ENCODE measurements around the gene TMEM130.
"Not testable (repeated sequence)": the region's sequence is repeated elsewhere in the genome, so short reads cannot be mapped to it uniquely, and the experiment has no call there.

The TMEM130 gene

DNA sequence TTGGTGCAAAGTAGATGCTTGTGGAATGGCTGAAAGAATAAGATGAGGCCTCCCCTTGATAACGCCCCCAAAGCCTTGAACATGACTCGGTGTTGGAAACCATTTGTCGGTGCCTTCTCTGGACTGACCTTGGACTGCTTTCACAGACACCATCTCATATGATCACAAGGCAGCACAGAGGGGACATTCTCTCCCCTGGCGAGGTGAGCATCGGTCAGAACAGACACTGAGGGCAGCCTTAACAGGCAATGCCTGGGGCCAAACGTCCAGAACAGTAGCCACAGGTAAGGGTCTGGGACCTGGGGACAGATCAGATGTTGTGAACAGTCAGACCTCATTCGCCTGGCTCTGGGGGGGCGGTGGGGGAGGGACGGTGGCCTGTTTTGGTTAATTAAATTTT is 5.7 kb upstream of the TMEM130 start:
- DNase-seq, result no peak

DNA sequence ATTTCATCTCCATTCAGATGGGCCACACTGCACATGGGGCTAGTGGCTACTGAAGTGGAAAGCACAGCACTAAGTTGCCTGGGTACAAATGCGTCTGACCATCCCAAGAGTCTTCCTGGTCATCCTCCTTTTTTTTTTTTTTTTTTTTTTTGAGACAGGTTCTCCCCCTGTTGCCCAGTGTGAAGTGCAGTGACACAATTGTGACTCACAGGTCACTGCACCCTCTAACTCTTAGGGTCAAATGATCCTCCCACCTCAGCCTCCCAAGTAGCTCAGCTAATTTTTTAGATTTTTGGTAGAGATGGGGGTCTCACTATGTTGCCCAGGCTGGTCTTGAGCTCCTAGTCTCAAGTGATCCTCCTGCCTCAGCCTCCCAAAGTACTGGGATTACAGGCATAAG is 5.1 kb upstream of the TMEM130 start:
- no peak for DNase-seq

DNA sequence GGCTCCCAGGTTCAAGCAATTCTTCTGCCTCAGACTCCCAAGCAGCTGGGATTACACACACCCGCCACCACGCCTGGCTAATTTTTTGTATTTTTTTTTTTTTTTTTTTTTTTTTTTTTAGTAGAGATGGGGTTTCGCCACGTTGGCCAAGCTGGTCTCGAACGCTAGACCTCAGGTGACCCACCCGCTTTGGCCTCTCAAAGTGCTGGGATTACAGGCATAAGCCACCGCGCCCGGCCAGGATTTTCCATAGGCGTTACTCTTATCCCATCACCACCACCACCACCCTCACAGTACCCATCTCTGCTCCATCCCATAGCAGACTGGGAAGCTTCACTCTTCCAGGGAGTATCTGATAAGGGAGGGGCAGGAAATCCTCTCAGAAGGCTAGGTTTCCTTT is 3.8 kb upstream of the TMEM130 start:
- not testable (repeated sequence) for DNase-seq

DNA sequence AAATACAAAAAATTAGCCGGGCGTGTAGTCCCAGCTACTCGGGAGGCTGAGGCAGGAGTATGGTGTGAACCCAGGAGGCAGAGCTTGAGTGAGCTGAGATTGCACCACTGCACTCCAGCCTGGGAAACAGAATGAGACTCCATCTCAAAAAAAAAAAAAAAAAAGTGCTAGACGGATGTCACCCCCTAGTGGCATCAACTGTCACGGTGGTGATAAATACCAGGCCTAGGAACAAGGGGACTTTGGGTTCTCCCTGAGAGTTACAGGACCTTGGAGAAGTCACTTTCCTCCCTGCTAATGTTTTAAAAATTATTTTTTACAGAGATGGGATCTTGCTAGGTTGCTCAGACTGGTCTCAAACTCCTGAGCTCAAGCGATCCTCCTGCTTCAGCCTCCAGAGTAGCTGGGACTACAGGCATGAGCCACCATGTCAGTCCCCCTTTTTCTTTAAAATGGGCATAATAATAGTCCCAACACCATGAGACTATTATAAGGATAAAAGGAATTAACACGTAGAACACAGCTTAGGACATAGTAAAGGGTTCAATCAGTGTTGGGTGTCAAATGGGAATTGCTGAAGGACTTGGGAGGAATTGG is 2.6 kb upstream of the TMEM130 start:
- DNase-seq, result no peak

GRCh38 chr7:98870807-98871491 is 1.1 kb upstream of the TMEM130 start:
- no peak for DNase-seq

DNA sequence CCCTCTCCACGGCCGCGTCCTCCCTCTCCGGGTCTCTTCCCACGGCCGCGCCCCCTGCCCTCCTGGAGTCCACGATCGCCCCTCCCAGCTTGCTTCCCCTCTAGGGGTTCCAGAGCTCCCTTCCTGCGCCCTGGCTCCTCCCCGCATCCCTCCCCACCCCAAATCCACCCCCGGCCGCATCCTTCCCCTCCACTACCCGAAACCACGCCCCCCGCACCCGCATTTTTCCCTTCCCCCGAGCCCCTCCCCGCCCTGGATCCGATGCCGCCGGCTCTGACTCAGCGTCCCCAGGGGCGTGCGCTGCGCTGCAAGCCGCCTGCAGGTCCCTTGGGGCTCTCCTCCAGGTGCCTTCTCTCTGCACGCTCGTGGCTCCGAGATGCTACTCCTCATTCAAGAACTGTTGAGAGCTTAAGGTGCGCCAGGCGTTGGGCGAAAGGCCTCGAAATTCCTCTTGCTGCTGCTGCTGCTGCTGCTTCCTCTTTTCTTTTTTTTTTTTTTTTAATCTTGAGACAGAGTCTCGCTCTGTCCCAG is 372 bp upstream of the TMEM130 start:
- DNase-seq, result no peak

GRCh38 chr7:98869027-98869596 is 702 bp downstream of the TMEM130 start:
- DNase-seq, result no peak

DNA sequence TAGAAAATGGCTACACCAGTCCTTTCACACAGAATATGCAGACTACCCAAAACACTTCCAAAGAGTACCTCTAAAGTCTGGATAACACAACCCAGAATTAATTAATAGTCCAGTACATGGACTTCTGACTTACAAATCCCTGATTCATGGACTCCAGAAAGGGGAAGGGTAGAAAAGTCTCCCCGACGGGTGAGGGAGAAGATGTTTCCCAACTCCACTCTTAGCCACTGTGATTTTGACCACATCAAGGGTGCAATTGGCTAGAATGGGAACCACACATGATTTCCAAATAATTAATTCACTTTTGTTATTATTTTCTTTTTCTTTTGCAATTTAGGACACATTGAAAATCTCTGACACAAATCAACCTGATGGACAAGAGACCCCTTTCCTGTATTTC is 1.4 kb downstream of the TMEM130 start:
- no peak for DNase-seq

GRCh38 chr7:98866765-98867164 is 3.0 kb downstream of the TMEM130 start:
- DNase-seq, result no peak

- DNase-seq, result no peak
Observed at GRCh38 chr7:98866351-98866750, 3.5 kb downstream of the TMEM130 start.

GRCh38 chr7:98864731-98865453 is 4.9 kb downstream of the TMEM130 start:
- no peak for DNase-seq

DNA sequence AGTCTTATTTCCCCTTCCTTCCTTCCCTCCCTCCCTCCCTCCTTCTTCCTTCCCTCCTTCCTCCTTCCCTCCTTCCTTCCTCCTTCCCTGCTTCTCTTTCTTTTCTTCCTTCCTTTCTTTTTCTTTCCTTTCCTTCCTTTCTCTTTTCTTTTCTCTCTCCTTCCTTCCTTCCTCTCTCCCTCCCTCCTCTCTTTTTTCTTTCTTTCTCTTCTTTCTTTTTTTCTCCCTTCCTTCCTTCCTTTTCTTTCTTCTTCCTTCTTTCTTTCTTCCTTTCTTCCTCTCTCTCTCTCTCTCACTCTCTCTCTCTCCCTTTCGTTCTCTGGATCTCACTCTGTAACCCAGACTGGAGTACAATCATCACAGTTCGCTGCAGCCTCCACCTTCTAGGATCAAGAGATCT is 6.2 kb downstream of the TMEM130 start:
- DNase-seq, result no peak

GRCh38 chr7:98862716-98863420 is 6.9 kb downstream of the TMEM130 start:
- DNase-seq, result no peak

DNA sequence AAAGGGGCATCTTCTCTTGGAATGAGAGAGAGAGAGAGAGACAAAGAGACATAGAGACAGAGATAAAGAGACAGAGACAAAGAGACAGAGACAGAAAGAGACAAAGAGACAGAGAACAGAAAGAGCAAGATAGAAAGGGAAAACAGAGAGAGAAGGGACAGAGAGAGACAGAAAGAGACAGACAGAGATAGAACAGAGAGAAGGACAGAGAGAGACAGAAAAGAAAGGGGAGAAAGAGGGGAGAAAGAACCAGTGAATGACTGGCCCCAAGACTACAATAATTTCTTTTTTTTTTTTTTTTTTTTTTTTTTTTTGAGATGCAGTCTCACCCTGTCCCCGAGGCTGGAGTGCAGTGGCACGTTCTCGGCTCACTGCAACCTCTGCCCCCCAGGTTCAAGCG is 7.6 kb downstream of the TMEM130 start:
- no peak for DNase-seq

- no peak for DNase-seq
Observed at GRCh38 chr7:98860071-98860470, 9.7 kb downstream of the TMEM130 start.

DNA sequence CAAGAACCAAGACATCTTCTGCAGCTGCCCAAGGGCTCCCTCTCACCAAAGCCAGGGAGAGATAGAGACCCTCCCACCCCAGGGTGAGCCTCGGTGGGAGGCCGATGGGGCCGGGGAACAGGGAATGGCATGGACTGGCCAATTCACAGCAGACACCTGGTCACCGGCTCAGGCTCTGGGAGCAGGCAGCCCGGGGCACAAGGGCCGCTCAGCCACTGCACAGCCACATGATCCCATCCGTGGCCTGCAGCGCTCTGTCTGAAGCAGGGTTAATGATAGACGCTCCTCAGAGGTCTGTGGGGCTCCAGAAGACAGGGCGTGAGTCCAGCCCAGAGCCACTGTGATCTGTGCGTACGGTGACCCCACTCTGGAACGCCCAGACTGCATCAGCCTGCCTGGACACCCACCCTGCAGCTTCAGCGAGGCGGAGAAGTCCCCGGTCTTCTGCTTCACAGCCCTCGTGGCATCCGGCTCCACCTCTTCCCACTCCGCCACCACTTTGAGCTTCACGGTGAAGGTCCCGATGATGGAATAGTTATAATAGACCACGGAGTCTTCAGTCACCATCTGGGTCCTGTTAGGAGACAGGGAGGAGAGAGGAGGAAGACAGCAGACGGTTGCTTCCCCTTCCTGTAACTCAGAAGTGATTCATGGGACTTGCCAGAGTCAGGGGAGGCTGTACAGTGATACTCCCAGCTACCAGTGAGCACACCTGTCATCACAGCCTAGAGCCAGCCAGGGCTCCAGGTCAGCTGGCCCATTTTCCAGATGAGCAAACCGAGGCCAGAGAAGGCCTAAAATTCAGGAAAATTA is 14.0 kb downstream of the TMEM130 start:
- DNase-seq, result no peak

DNA sequence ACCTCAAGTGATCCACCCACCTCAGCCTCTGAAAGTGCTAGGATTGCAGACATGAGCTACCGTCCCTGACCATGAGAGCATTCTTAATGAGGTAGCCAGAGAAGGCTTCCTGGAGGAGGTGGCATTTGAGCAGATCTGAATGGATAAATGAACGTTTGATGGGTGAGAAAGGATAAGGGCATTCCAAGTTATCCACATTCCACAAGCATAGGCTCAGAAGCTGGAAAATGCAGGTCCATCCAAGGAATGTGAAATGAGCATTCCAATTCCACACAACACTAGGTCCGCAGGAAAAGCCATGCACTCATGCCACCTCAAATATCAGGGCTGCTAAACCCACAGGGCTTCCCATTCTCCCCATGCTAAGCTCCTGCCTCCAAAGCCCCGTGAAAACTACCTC is 17.0 kb downstream of the TMEM130 start:
- no peak for DNase-seq

DNA sequence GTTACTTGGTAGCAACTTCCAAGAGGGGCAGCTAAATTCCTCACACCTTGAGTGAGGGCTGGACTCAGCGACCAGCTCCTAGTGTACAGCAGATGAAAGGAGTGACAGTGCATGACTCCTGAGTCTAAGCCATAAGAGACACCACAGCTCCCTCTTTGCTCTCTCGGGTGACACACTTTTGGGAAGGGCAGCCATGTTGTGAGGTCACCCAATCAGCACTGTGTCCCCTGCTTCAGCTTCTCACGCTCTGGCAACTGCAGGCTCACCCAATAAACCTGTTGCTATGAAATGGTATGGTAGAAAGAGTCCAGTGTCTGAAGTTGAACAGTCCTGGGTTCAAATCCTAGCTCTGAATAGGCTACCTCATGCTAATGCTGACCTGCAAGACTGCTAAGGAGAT is 20.9 kb downstream of the TMEM130 start:
- DNase-seq, result no peak

DNA sequence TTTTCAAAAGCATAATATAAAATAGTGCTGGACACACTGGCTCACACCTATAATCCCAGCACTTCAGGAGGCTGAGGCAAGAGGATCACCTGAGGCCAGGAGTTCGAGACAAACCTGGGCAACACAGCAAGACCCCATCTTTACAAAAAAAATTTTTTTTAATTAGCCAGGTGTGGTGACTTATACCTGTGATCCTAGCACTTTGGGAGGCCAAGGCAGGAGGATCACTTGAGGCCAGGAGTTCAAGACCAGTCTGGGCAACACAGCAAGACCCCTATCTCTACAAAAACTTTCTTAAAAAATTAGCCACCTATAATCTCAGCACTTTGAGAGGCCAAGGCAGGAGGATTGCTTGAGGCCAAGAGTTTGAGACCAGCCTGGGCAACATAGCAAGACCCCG is 27.3 kb downstream of the TMEM130 start:
- not testable (repeated sequence) for DNase-seq

GRCh38 chr7:98841179-98841997 is 28.4 kb downstream of the TMEM130 start:
- no peak for DNase-seq

- no peak for DNase-seq
Observed at GRCh38 chr7:98840722-98841121, 29.1 kb downstream of the TMEM130 start.

All from NCI-H446 treated with DMSO at 0.1 percent for 48 hours (cell line).